Measurements from ENCODE around the gene NAMPT.

GRCh38 chr7:106201164-106201563 lies 83.6 kb downstream of the NAMPT start:
- TF ChIP-seq EZH2 (IDR thresholded peaks at IDR 0.05; ENCODE audit: low read length, missing control alignments): no peak
- TF ChIP-seq, protein P1, sequence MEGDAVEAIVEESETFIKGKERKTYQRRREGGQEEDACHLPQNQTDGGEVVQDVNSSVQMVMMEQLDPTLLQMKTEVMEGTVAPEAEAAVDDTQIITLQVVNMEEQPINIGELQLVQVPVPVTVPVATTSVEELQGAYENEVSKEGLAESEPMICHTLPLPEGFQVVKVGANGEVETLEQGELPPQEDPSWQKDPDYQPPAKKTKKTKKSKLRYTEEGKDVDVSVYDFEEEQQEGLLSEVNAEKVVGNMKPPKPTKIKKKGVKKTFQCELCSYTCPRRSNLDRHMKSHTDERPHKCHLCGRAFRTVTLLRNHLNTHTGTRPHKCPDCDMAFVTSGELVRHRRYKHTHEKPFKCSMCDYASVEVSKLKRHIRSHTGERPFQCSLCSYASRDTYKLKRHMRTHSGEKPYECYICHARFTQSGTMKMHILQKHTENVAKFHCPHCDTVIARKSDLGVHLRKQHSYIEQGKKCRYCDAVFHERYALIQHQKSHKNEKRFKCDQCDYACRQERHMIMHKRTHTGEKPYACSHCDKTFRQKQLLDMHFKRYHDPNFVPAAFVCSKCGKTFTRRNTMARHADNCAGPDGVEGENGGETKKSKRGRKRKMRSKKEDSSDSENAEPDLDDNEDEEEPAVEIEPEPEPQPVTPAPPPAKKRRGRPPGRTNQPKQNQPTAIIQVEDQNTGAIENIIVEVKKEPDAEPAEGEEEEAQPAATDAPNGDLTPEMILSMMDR (conservative IDR thresholded peaks at IDR 0.05 in 1 of 2, IDR thresholded peaks at IDR 0.05 in 1 of 2; ENCODE audit: low read depth in 1 of 2, low read length in 2 of 2): no peak

Measured in fibroblast of lung (primary cell).